Activated T-cell treated with anti-CD3 and anti-CD28 coated beads, Interleukin-2, amount 50 U/mL, for 24 hours (primary cell): ENCODE data around the gene MALT1.
"Not testable (repeated sequence)": the region's sequence is repeated elsewhere in the genome, so short reads cannot be mapped to it uniquely, and the experiment has no call there.

Experiments used
- DNase-seq: peaks from one replicate; pipeline ENCODE4 v3.0.0-alpha.2; 2020
- H3K27ac Mint-ChIP-seq: 2 replicates; pipeline ENCODE4 v1.8.0; 2020; ENCODE audit warnings: mild to moderate bottlenecking, mixed read lengths
- H3K27me3 Mint-ChIP-seq: 2 replicates; pipeline ENCODE4 v1.8.0; 2020; ENCODE audit warnings: mixed read lengths
- H3K36me3 Mint-ChIP-seq: 2 replicates; pipeline ENCODE4 v1.8.0; 2020; ENCODE audit warnings: low read depth, mixed read lengths
- H3K4me1 Mint-ChIP-seq: 2 replicates; pipeline ENCODE4 v1.8.0; 2020; ENCODE audit warnings: low read depth, mixed read lengths
- H3K4me3 Mint-ChIP-seq: 2 replicates; pipeline ENCODE4 v1.8.0; 2020; ENCODE audit warnings: mild to moderate bottlenecking, moderate library complexity, mixed read lengths
- H3K9me3 Mint-ChIP-seq: 2 replicates; pipeline ENCODE4 v1.8.0; 2020; ENCODE audit warnings: mixed read lengths

Gene MALT1

GRCh38 chr18:58756596-58757240 is 85.5 kb downstream of the MALT1 start:
- Mint-ChIP-seq H3K27ac (no peak overlapping the region), H3K9me3 (no peaks in the 10 kb centered on the region), H3K4me1 (peaks cover 35% of the 10 kb centered on the region), H3K27me3 (no peaks in the 10 kb centered on the region), H3K4me3 (no peak overlapping the region), H3K36me3 (no peaks in the 10 kb centered on the region)
- no peak for DNase-seq

GRCh38 chr18:58757351-58757750 is 86.1 kb downstream of the MALT1 start:
- H3K27ac Mint-ChIP-seq, H3K27me3 Mint-ChIP-seq, H3K36me3 Mint-ChIP-seq, DNase-seq, H3K4me3 Mint-ChIP-seq, H3K9me3 Mint-ChIP-seq: not testable (repeated sequence)
- peaks cover 38% of the 10 kb centered on the region for H3K4me1 Mint-ChIP-seq

- H3K4me3 Mint-ChIP-seq: no peak overlapping the region
- H3K27me3 Mint-ChIP-seq: no peaks in the 10 kb centered on the region
- no peaks in the 10 kb centered on the region for H3K9me3 Mint-ChIP-seq
These were observed 86.8 kb downstream of the MALT1 start for GRCh38 chr18:58758046-58758445.

GRCh38 chr18:58758606-58759005 is 87.3 kb downstream of the MALT1 start:
- peaks cover 38% of the 10 kb centered on the region for H3K4me1 Mint-ChIP-seq
- DNase-seq: no peak
- no peaks in the 10 kb centered on the region for H3K9me3 Mint-ChIP-seq
- H3K27me3 Mint-ChIP-seq: no peaks in the 10 kb centered on the region
- H3K27ac Mint-ChIP-seq: no peak overlapping the region
- H3K4me3 Mint-ChIP-seq: no peak overlapping the region
- no peaks in the 10 kb centered on the region for H3K36me3 Mint-ChIP-seq

More at GRCh38 chr18:58758046-58758445, 86.8 kb downstream of the MALT1 start:
- DNase-seq: no peak
- H3K4me1 Mint-ChIP-seq: peaks cover 38% of the 10 kb centered on the region
- H3K27ac Mint-ChIP-seq: no peak overlapping the region
- H3K36me3 Mint-ChIP-seq: no peaks in the 10 kb centered on the region

GRCh38 chr18:58761241-58761969 is 90.1 kb downstream of the MALT1 start:
- no peak overlapping the region for H3K4me3 Mint-ChIP-seq
- H3K27me3 Mint-ChIP-seq: peaks cover 16% of the 10 kb centered on the region
- no peak overlapping the region for H3K27ac Mint-ChIP-seq
- peaks cover 19% of the 10 kb centered on the region for H3K4me1 Mint-ChIP-seq
- H3K9me3 Mint-ChIP-seq: no peaks in the 10 kb centered on the region
- H3K36me3 Mint-ChIP-seq: no peaks in the 10 kb centered on the region
- no peak for DNase-seq

- Mint-ChIP-seq H3K27ac (no peak overlapping the region), H3K4me1 (peaks cover 17% of the 10 kb centered on the region), H3K27me3 (peaks cover 23% of the 10 kb centered on the region), H3K4me3 (no peak overlapping the region), H3K9me3 (no peaks in the 10 kb centered on the region), H3K36me3 (no peaks in the 10 kb centered on the region)
- DNase-seq: no peak
These were observed 90.9 kb downstream of the MALT1 start for GRCh38 chr18:58761970-58762780.

GRCh38 chr18:58762781-58763171 is 91.5 kb downstream of the MALT1 start:
- no peaks in the 10 kb centered on the region for H3K36me3 Mint-ChIP-seq
- H3K4me1 Mint-ChIP-seq: peaks cover 17% of the 10 kb centered on the region
- H3K9me3 Mint-ChIP-seq: no peaks in the 10 kb centered on the region
- no peak overlapping the region for H3K27ac Mint-ChIP-seq
- no peak overlapping the region for H3K4me3 Mint-ChIP-seq
- peaks cover 28% of the 10 kb centered on the region for H3K27me3 Mint-ChIP-seq
- DNase-seq: no peak

GRCh38 chr18:58766164-58766563 is 94.9 kb downstream of the MALT1 start:
- Mint-ChIP-seq H3K27me3 (peaks cover 55% of the 10 kb centered on the region), H3K27ac (no peak overlapping the region), H3K9me3 (no peaks in the 10 kb centered on the region), H3K36me3 (no peaks in the 10 kb centered on the region), H3K4me1 (peaks cover 21% of the 10 kb centered on the region), H3K4me3 (no peak overlapping the region)
- no peak for DNase-seq

- H3K4me1 Mint-ChIP-seq: peaks cover 13% of the 10 kb centered on the region
- no peaks in the 10 kb centered on the region for H3K9me3 Mint-ChIP-seq
- DNase-seq: no peak
- no peak overlapping the region for H3K4me3 Mint-ChIP-seq
- H3K27ac Mint-ChIP-seq: no peak overlapping the region
- no peaks in the 10 kb centered on the region for H3K36me3 Mint-ChIP-seq
- H3K27me3 Mint-ChIP-seq: peaks cover 58% of the 10 kb centered on the region
These were observed 95.7 kb downstream of the MALT1 start for GRCh38 chr18:58766946-58767345.

- Mint-ChIP-seq H3K27ac (no peak overlapping the region), H3K9me3 (no peaks in the 10 kb centered on the region), H3K4me3 (peak overlapping the region; percentile 47), H3K36me3 (no peaks in the 10 kb centered on the region), H3K4me1 (peaks cover 12% of the 10 kb centered on the region), H3K27me3 (peaks cover 64% of the 10 kb centered on the region)
- DNase-seq: peak; percentile 83
These were observed 97.2 kb downstream of the MALT1 start for GRCh38 chr18:58768293-58768974.

GRCh38 chr18:58769321-58769720 is 98.1 kb downstream of the MALT1 start:
- Mint-ChIP-seq H3K27me3 (peaks cover 64% of the 10 kb centered on the region), H3K36me3 (no peaks in the 10 kb centered on the region), H3K4me3 (no peak overlapping the region), H3K27ac (no peak overlapping the region), H3K4me1 (peaks cover 9% of the 10 kb centered on the region), H3K9me3 (no peaks in the 10 kb centered on the region)
- DNase-seq: no peak

- DNase-seq: no peak
- Mint-ChIP-seq H3K9me3 (no peaks in the 10 kb centered on the region), H3K27ac (no peak overlapping the region), H3K4me1 (peaks cover 8% of the 10 kb centered on the region), H3K4me3 (no peak overlapping the region), H3K36me3 (no peaks in the 10 kb centered on the region), H3K27me3 (peaks cover 55% of the 10 kb centered on the region)
These were observed 99.3 kb downstream of the MALT1 start for GRCh38 chr18:58770601-58771000.

- Mint-ChIP-seq H3K4me1 (peaks cover 8% of the 10 kb centered on the region), H3K36me3 (no peaks in the 10 kb centered on the region), H3K27ac (no peak overlapping the region), H3K27me3 (peaks cover 41% of the 10 kb centered on the region), H3K4me3 (no peak overlapping the region), H3K9me3 (no peaks in the 10 kb centered on the region)
- no peak for DNase-seq
These were observed 100.9 kb downstream of the MALT1 start for GRCh38 chr18:58772161-58772560.

- Mint-ChIP-seq H3K27ac (no peak overlapping the region), H3K4me1 (peaks cover under 1% of the 10 kb centered on the region), H3K27me3 (peaks cover 20% of the 10 kb centered on the region), H3K9me3 (no peaks in the 10 kb centered on the region), H3K4me3 (no peak overlapping the region), H3K36me3 (no peaks in the 10 kb centered on the region)
- DNase-seq: no peak
These were observed 104.8 kb downstream of the MALT1 start for GRCh38 chr18:58776084-58776483.
